GM12801 (cell line): Measurements from ENCODE around the gene ZNF785.

ENCODE experiments used
- CTCF ChIP-seq: IDR thresholded peaks from one replicate; pipeline ENCODE4 v1.5.1; 2011; ENCODE audit warnings: control low read depth; ENCODE audit not compliant: insufficient read length; ENCODE audit errors: extremely low read depth

The ZNF785 gene

GRCh38 chr16:30585400-30586191, at the start of gene ZNF785:
ZNF785 (minus strand) TSS chr16:30585697; CDS start chr16:30585611, 86 bp downstream.
- no peak for TF ChIP-seq CTCF

GRCh38 chr16:30633526-30633925, 48.0 kb upstream of the ZNF785 start:
- TF ChIP-seq CTCF = no peak

GRCh38 chr16:30628628-30629540, 43.4 kb upstream of the ZNF785 start:
- TF ChIP-seq CTCF = peak; percentile 30

DNA sequence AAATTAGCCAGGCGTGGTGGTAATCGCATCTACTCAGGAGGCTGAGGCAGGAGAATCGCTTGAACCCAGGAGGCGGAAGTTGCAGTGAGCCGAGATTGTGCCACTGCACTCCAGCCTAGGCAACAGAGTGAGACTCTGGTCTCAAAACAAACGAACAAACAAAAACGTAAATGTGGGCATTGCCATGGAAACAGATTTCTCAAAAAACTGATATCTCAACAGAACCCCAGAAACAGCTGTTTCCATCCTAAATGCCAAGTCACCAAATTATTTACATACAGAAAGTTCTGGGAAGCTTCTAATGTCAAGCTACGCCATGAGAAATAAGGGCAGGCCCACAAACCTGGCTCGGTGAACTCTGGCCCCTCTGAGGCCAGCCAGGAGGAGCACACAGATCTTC, 40.7 kb upstream of the ZNF785 start:
- no peak for TF ChIP-seq CTCF

GRCh38 chr16:30623536-30624283, 38.2 kb upstream of the ZNF785 start:
- TF ChIP-seq CTCF = no peak

DNA sequence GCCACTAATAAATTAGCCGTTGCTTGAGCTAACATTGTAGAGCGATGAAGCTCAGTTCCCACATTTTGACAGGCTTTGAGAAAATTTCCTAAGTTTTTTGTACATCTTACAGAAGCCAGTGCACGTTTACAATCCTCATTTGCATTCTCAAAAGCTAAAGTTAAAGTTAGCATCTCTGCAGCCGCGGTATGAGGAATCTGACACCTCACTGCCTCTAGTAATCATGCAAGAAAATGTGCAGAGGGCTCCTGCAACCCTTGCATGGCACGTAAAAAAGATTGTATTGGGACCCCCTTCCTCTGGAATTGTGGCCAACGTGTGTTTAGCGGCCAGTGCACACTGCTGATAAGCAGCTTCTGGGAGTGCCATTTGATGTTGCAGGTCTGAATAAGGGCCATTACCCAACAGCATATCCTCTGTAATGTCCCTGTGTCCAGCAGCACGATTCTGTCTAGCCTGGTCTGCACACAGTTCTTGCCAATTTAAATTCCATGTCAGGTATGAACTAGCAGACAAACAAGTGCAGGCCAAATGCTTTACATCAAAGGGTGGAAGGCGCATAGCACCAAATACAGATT, 37.0 kb upstream of the ZNF785 start:
- no peak for TF ChIP-seq CTCF
